CD4-positive, alpha-beta T cell (primary cell): Measurements from ENCODE around the gene RAB31. TPM values are rescaled to one million over a fixed set of nuclear protein-coding genes. Genes with fewer than 3 reads are reported as not detected.

ENCODE experiments used
- ATAC-seq: fragments of 200-7000 bp; cut with Tn5 transposase; one replicate; pipeline ENCODE4 v1.10.0; 2022; ENCODE audit warnings: mild to moderate bottlenecking; ENCODE audit not compliant: poor library complexity
- CTCF ChIA-PET: fragments of 350-600 bp; sonication (Branson Sonifier 250); formaldehyde crosslinking; loops from one replicate; lab custom pipeline; 2021; ENCODE audit warnings: antibody characterized with exemption, inconsistent platforms; lab: Charles Lee
- POLR2A ChIA-PET: fragments of 350-600 bp; sonication (Branson Sonifier 250); formaldehyde crosslinking; loops from one replicate; lab custom pipeline; 2021; ENCODE audit warnings: antibody characterized with exemption, inconsistent platforms; lab: Charles Lee
- DNase-seq, 14 experiments: peaks; one replicate each; pipeline ENCODE4 v3.0.0-alpha.2; 2013 to 2020; ENCODE audit warnings: mixed read lengths in 2 of 14
- H3K27ac ChIP-seq, 2 donors: one replicate each; pipeline versions ENCODE4 v1.5.1 to v1.7.0; 2013; ENCODE audit warnings: low read length in 2 of 2, low read depth in 1 of 2, mild to moderate bottlenecking in 1 of 2
- H3K27me3 ChIP-seq, 2 experiments: 1 replicate in 1 of 2; 2 replicates in 1 of 2; pipeline versions ENCODE4 v1.6.1 to v1.7.0; 2013; ENCODE audit warnings: low read length in 2 of 2, control low read depth in 1 of 2, mild to moderate bottlenecking in 1 of 2, moderate library complexity in 1 of 2; ENCODE audit not compliant: insufficient read depth in 2 of 2, control insufficient read depth in 1 of 2
- H3K36me3 ChIP-seq: one replicate; pipeline ENCODE4 v1.6.1; 2013; ENCODE audit warnings: low read length, control low read depth; ENCODE audit not compliant: insufficient read depth
- H3K4me1 ChIP-seq: one replicate; pipeline ENCODE4 v1.6.1; 2013; ENCODE audit warnings: low read length, control low read depth; ENCODE audit not compliant: insufficient read depth
- H3K4me3 ChIP-seq: one replicate; pipeline ENCODE4 v1.5.1; 2013; ENCODE audit warnings: mild to moderate bottlenecking, low read length, moderate library complexity
- H3K9me3 ChIP-seq, 2 experiments: 1 replicate in 1 of 2; 2 replicates in 1 of 2; pipeline versions ENCODE4 v1.6.1 to v1.7.0; 2013; ENCODE audit warnings: low read length in 2 of 2, mild to moderate bottlenecking in 2 of 2, control low read depth in 1 of 2, moderate library complexity in 1 of 2; ENCODE audit not compliant: control insufficient read depth in 1 of 2, insufficient read depth in 1 of 2
- H3K27ac Mint-ChIP-seq: one replicate; pipeline ENCODE4 v1.8.0; 2020; ENCODE audit warnings: mixed read lengths
- H3K27me3 Mint-ChIP-seq: one replicate; pipeline ENCODE4 v1.8.0; 2021; ENCODE audit warnings: mixed read lengths
- H3K36me3 Mint-ChIP-seq: one replicate; pipeline ENCODE4 v1.8.0; 2021; ENCODE audit warnings: low read depth, mixed read lengths
- H3K4me1 Mint-ChIP-seq: one replicate; pipeline ENCODE4 v1.8.0; 2021; ENCODE audit warnings: low read depth, mixed read lengths
- H3K4me3 Mint-ChIP-seq: one replicate; pipeline ENCODE4 v1.8.0; 2020; ENCODE audit warnings: mild to moderate bottlenecking, mixed read lengths
- H3K9me3 Mint-ChIP-seq: one replicate; pipeline ENCODE4 v1.8.0; 2020; ENCODE audit warnings: mixed read lengths
- intact Hi-C, 2 experiments: fragments of 100-400 bp; cut with DNase I in 1 of 2; cut with micrococcal nuclease in 1 of 2; formaldehyde crosslinking; loops; one replicate each; pipeline versions ENCODE4 v1.15.1 to v1.9.0; 2023 to 2025; cut with DNase I, micrococcal nuclease
- total RNA-seq, 174 experiments: library from RNA in 2 of 174; stranded (reverse) in 2 of 174; gene quantifications; one replicate each; pipeline ENCODE4 v1.2.3 and lab custom pipeline; 2021 to 2026
- TF ChIP-seq, protein P1 (sequence below): fragments of 200-600 bp; IDR thresholded peaks from one replicate; pipeline ENCODE4 v1.8.0; 2022; ENCODE audit warnings: antibody characterized with exemption, mild to moderate bottlenecking

Gene RAB31
- total RNA-seq, 2 experiments from 2014 or later = 1.1 to 1.3 TPM

DNA sequence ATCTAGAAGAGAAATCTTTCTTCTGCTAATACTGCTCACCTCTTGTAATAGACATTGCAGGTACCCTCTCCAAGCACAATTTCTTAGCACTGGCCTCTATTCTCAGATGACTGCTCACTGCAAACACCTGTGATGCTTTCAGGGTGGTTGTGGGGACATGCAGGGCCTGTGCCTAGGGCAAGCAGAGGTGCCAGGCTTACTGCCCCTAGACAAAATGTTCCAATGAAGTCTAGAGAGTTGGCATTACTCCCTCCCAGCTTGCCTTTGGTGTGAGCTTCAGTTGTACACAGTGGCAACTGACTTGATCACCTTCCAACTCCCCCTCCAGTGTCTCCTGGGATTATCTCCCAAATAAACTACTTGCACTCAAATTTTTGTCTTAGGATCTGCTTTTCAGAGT, 164.7 kb downstream of the RAB31 start:
- Histone ChIP-seq H3K27me3 (peaks cover 0 to 2% of the 10 kb centered on the region in 2 experiments), H3K36me3 (no peaks in the 10 kb centered on the region), H3K27ac (no peak overlapping the region), H3K4me1 (no peaks in the 10 kb centered on the region), H3K4me3 (no peak overlapping the region), H3K9me3 (no peaks in the 10 kb centered on the region)
- TF ChIP-seq, protein P1, sequence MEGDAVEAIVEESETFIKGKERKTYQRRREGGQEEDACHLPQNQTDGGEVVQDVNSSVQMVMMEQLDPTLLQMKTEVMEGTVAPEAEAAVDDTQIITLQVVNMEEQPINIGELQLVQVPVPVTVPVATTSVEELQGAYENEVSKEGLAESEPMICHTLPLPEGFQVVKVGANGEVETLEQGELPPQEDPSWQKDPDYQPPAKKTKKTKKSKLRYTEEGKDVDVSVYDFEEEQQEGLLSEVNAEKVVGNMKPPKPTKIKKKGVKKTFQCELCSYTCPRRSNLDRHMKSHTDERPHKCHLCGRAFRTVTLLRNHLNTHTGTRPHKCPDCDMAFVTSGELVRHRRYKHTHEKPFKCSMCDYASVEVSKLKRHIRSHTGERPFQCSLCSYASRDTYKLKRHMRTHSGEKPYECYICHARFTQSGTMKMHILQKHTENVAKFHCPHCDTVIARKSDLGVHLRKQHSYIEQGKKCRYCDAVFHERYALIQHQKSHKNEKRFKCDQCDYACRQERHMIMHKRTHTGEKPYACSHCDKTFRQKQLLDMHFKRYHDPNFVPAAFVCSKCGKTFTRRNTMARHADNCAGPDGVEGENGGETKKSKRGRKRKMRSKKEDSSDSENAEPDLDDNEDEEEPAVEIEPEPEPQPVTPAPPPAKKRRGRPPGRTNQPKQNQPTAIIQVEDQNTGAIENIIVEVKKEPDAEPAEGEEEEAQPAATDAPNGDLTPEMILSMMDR = no peak
- Mint-ChIP-seq H3K4me3 (no peak overlapping the region), H3K4me1 (no peaks in the 10 kb centered on the region), H3K9me3 (no peaks in the 10 kb centered on the region), H3K27ac (no peak overlapping the region), H3K27me3 (peaks cover 27% of the 10 kb centered on the region), H3K36me3 (no peaks in the 10 kb centered on the region)
- ChIA-PET POLR2A (no interaction called here), CTCF (no interaction called here)
- intact Hi-C loops = no loop called here
- no peak for ATAC-seq
- no peak for DNase-seq

DNA sequence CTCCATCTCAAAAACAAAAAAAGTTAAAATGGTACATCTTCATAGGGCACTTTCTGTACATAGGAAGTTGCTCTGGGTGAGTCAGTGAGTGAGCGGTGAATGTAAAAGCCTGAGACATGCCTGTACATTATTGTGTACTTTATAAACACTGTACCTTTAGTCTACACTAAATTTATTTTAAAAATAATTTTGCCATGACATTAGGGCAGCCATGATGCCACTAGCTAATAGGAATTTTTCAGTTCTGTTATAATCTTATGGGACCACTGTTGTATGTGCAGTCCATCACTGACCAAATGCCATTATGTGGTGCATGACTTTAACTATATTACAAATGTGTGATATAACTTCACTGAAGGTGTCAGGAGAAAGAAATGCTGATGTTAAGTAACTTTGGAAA, 166.6 kb downstream of the RAB31 start:
- DNase-seq (no peak), ATAC-seq (no peak)
- Histone ChIP-seq H3K27ac (no peak overlapping the region), H3K36me3 (no peaks in the 10 kb centered on the region), H3K27me3 (peaks cover 0 to 2% of the 10 kb centered on the region in 2 experiments), H3K4me3 (no peak overlapping the region), H3K4me1 (no peaks in the 10 kb centered on the region), H3K9me3 (no peaks in the 10 kb centered on the region)
- peaks cover 22% of the 10 kb centered on the region for H3K27me3 Mint-ChIP-seq
- no peaks in the 10 kb centered on the region for H3K4me1 Mint-ChIP-seq
- ChIA-PET POLR2A (no interaction called here), CTCF (no interaction called here)
- no peak overlapping the region for H3K4me3 Mint-ChIP-seq
- intact Hi-C loops = no loop called here
- no peak overlapping the region for H3K27ac Mint-ChIP-seq
- no peaks in the 10 kb centered on the region for H3K36me3 Mint-ChIP-seq
- TF ChIP-seq, protein P1 = no peak
- no peaks in the 10 kb centered on the region for H3K9me3 Mint-ChIP-seq

DNA sequence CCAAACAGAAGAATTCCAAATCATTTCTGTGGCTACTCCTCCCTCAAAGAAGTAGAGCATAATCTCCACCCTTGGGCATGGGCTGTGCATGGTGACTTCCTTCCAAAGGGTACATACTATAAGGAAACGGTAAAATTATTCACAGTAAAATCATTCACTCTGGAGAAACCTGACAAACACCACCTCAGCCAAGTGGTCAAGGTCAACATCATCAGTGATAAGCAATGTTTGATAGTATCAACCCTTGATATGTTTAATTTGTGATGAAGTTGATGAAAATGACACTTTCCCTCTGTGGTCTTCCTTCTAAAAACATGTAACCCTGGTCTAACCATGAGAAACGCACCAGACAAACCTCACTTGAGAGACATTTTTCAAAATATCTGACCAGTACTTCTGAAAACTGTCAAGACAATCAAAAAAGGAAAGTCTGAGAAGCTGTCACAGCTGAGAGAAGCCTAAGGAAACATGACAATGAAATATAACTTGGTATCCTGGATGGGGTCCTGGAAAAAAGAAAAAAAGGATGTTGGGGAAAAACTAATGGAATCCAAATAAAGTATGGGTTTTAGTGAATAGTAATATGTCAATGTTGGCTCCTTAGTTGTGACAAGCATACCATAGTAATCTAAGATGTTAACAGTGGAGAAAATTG, 168.2 kb downstream of the RAB31 start:
- Histone ChIP-seq H3K27ac (no peak overlapping the region), H3K27me3 (peaks cover 0 to 2% of the 10 kb centered on the region in 2 experiments), H3K4me1 (no peaks in the 10 kb centered on the region), H3K9me3 (no peaks in the 10 kb centered on the region), H3K36me3 (no peaks in the 10 kb centered on the region), H3K4me3 (no peak overlapping the region)
- Mint-ChIP-seq H3K27ac (no peak overlapping the region), H3K9me3 (no peaks in the 10 kb centered on the region), H3K27me3 (peaks cover 11% of the 10 kb centered on the region), H3K36me3 (no peaks in the 10 kb centered on the region), H3K4me3 (no peak overlapping the region), H3K4me1 (no peaks in the 10 kb centered on the region)
- ChIA-PET CTCF (no interaction called here), POLR2A (no interaction called here)
- intact Hi-C loops = no loop called here
- TF ChIP-seq, protein P1 = no peak
- DNase-seq (no peak), ATAC-seq (no peak)
